Measurements from ENCODE around the gene HOXD11. TPM values are rescaled to one million over a fixed set of nuclear protein-coding genes. Genes with fewer than 3 reads are reported as not detected.

Gene HOXD11
- total RNA-seq, 4 donors from 2014 or later, result 0.88 to 34.6 (median 8.6) TPM; not detected in 1

DNA sequence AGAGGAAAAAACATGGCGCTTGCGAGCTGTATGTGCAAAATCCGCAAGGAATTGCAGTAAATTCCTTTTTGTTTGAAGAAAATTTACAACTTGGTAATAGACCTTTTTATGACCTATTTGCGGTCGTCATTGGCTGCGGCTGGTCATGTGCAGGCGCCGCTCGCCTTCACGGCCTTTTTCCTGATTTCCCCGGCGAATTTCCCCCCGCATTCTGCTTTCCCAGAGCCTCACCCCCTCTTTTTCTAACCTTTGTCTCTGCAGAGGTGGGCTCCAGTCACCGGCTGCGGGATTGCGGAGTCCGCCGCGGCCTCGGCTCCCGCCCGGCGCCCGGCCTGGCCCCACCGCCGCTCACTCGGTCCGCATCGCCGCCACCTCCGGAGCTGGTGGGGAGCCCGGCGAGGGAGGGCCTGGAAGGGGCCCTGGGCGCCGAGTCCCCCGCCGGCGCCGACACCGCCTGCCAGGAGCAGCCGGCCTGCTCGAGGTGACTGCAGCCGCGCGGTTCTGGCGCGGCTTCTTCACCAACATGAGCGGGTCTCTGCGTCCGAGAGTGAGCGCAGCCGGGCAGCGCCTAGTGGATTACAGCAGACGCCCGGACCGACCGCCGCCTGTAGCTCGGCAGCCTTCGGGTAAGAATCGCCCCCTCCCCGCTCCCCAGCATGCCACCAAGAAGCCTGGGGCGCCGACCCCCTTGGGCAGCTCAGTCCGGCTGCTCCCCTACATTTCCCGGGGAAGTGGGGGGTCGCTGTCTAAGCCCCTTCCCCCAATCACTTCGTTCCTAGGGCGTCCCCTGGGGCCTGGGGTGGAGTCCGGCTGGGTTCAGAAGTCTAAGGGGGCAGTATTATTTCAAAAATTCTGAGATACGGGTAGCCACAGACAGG, 29.5 kb downstream of the HOXD11 start:
- intact Hi-C loops (cut with DNase I; ENCODE audit: low total_unique reads), result no loop called here
- Histone ChIP-seq H3K4me3 (peak overlapping the region; percentile 72 to 85), H3K4me1 (peaks cover 3 to 15% of the 10 kb centered on the region in 2 donors), H3K27me3 (no peaks in the 10 kb centered on the region), H3K9me3 (no peaks in the 10 kb centered on the region), H3K36me3 (no peaks in the 10 kb centered on the region), H3K27ac (peak overlapping the region; percentile 98 to 99)
- peak; percentile 61 to 80 for DNase-seq
- TF ChIP-seq, protein P1, sequence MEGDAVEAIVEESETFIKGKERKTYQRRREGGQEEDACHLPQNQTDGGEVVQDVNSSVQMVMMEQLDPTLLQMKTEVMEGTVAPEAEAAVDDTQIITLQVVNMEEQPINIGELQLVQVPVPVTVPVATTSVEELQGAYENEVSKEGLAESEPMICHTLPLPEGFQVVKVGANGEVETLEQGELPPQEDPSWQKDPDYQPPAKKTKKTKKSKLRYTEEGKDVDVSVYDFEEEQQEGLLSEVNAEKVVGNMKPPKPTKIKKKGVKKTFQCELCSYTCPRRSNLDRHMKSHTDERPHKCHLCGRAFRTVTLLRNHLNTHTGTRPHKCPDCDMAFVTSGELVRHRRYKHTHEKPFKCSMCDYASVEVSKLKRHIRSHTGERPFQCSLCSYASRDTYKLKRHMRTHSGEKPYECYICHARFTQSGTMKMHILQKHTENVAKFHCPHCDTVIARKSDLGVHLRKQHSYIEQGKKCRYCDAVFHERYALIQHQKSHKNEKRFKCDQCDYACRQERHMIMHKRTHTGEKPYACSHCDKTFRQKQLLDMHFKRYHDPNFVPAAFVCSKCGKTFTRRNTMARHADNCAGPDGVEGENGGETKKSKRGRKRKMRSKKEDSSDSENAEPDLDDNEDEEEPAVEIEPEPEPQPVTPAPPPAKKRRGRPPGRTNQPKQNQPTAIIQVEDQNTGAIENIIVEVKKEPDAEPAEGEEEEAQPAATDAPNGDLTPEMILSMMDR (IDR thresholded peaks at IDR 0.05), result no peak
- peak in 1 of 2 donors; percentile 55 for TF ChIP-seq POLR2A (IDR thresholded peaks at IDR 0.05)

DNA sequence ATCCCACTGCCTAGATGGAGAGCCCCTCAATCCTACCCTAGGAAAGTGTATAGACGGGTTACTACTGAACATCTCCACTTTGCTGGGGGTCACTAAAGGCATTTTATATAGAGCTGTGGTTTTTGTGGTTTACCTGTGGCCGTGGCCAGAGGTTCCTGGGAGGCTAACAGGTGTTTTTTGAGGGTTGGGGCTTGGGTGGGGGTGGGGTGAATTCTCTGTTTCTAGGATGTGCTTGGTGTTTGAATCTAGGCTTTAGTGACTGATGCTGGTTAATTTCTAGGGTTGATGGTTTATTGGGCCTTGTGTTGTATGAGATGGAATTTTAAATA, 30.1 kb downstream of the HOXD11 start:
- Histone ChIP-seq H3K9me3 (no peaks in the 10 kb centered on the region), H3K4me1 (peaks cover 3 to 15% of the 10 kb centered on the region in 2 donors), H3K4me3 (peak overlapping the region; percentile 72 to 85), H3K27me3 (no peaks in the 10 kb centered on the region), H3K27ac (peak overlapping the region; percentile 98 to 99), H3K36me3 (no peaks in the 10 kb centered on the region)
- DNase-seq, result no peak
- TF ChIP-seq POLR2A (IDR thresholded peaks at IDR 0.05), result no peak
- TF ChIP-seq, protein P1 (IDR thresholded peaks at IDR 0.05), result no peak
- intact Hi-C loops (cut with DNase I; ENCODE audit: low total_unique reads), result no loop called here

DNA sequence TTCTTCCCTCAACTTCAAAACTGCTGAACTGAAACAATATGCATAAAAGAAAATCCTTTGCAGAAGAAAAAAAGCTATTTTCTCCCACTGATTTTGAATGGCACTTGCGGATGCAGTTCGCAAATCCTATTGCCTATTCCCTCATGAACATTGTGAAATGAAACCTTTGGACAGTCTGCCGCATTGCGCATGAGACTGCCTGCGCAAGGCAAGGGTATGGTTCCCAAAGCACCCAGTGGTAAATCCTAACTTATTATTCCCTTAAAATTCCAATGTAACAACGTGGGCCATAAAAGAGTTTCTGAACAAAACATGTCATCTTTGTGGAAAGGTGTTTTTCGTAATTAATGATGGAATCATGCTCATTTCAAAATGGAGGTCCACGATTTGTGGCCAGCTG, 30.8 kb downstream of the HOXD11 start:
- peak; percentile 36 to 58 for DNase-seq
- TF ChIP-seq, protein P1 (IDR thresholded peaks at IDR 0.05), result no peak
- TF ChIP-seq POLR2A (IDR thresholded peaks at IDR 0.05), result peak; percentile 17 to 28
- no peaks in the 10 kb centered on the region for H3K36me3 ChIP-seq
- peak overlapping the region; percentile 72 to 85 for H3K4me3 ChIP-seq
- peaks cover 3 to 20% of the 10 kb centered on the region in 2 donors for H3K4me1 ChIP-seq
- no peaks in the 10 kb centered on the region for H3K27me3 ChIP-seq
- intact Hi-C loops (cut with DNase I; ENCODE audit: low total_unique reads), result no loop called here
- H3K9me3 ChIP-seq, result no peaks in the 10 kb centered on the region
- H3K27ac ChIP-seq, result peak overlapping the region; percentile 98 to 99

DNA sequence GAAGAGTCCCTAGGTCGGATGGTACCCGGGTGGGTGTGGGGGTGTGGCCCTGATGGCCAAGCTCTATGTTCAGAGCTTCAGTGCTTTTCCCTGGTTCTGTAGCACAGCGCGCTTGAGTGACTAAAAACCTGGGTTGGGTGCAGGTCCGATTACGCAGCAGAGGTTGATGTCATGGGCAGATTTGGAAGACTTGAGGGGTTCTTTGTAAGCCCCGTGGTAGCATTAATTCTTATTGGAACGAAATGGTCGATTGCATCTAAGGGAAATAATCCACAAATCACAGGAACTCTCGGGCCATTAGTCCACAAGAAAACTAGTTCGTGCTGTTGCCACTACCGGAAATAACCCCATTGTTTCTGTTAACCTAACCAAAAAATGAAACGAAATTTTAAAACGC, 31.4 kb downstream of the HOXD11 start:
- TF ChIP-seq, protein P1 (IDR thresholded peaks at IDR 0.05), result no peak
- TF ChIP-seq POLR2A (IDR thresholded peaks at IDR 0.05), result peak; percentile 4 to 6
- DNase-seq, result peak; percentile 43 to 60
- peak overlapping the region; percentile 72 to 85 for H3K4me3 ChIP-seq
- intact Hi-C loops (cut with DNase I; ENCODE audit: low total_unique reads), result no loop called here
- H3K27me3 ChIP-seq, result no peaks in the 10 kb centered on the region
- H3K27ac ChIP-seq, result peak overlapping the region; percentile 98 to 99
- no peaks in the 10 kb centered on the region for H3K9me3 ChIP-seq
- H3K4me1 ChIP-seq, result peaks cover 3 to 25% of the 10 kb centered on the region in 2 donors
- no peaks in the 10 kb centered on the region for H3K36me3 ChIP-seq

DNA sequence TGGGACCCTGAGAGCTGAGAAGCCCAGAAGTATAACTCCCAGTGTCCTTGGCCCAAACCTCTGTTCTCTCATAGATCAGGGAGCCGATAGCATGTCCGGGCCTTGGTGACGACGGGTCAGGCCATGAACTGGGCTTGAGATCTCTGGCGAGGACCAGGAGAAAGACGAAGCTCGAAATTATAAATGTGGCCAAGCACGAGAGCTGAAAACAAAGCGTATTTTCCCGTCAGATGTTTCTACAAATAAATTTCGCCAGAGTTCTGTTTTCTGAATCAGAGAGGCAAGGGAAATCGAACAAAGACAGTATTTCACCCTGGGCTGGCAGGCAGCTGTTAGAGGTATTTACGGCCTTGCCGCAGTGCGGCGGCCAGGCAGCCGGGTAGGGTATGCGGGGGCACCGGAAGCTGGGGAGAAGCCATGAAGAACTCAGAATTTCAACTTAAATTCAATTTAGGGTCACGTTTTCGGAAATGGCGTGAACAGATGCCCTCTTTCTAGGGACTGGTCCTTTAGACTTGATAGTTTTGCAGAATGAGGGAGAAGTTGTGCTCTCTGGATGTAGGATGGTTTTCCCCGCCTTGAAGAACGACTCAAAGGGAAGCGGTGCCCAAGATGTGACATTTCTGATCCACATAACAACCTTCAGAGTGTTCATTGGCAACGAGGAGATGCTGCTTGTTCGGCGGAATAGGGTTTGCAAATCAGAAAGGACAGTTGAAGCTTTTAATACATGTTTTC, 32.0 kb downstream of the HOXD11 start:
- no peaks in the 10 kb centered on the region for H3K27me3 ChIP-seq
- H3K9me3 ChIP-seq, result no peaks in the 10 kb centered on the region
- peak overlapping the region; percentile 98 to 99 for H3K27ac ChIP-seq
- peak; percentile 28 to 49 for DNase-seq
- peak overlapping the region; percentile 72 to 85 for H3K4me3 ChIP-seq
- H3K36me3 ChIP-seq, result no peaks in the 10 kb centered on the region
- peaks cover 3 to 23% of the 10 kb centered on the region in 2 donors for H3K4me1 ChIP-seq
- intact Hi-C loops (cut with DNase I; ENCODE audit: low total_unique reads), result no loop called here
- TF ChIP-seq POLR2A (IDR thresholded peaks at IDR 0.05), result no peak
